ENCODE data around the gene TM7SF2.
"Not testable (repeated sequence)": the region's sequence is repeated elsewhere in the genome, so short reads cannot be mapped to it uniquely, and the experiment has no call there.

TM7SF2 gene

DNA sequence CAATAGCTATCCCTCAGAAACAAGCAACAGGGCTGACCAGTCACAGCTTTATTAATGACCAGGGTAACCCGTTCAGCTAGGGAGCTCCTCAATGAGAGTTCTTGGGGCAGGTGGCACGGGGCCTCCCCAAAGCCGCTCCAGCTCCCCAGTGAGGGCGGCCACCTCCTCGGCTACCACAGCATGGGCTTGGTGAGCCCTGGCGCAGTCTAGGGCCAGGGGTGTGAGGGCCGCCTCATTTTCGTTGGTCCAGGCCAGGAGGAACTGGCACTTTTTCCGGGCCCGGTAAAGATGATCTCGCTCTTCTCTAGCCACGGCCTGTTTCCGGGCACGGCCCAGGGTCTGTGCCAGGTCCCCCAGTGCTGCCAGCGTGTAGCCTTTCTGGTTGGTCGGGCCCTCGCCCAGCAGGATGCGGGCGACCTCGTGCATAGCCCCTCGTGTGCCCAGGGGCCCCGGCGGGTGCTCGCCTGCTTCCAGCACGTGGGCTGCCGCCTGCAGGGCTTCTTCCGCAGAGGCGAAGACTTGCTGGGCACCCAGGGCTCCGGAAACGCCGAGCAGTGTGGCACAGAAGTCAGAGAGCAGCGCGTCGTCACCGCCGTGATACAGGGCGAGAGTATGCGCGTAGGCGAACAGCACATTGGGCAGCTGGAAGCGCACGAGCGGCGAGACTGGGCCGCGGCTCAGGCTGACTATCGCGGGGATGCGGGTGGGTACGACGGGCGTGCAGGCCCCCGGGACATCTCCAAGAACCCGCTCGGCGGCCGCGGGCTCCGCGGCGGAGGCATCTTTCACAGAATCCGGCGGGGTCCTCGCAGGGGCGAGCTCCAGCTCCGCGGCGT lies 4.9 kb downstream of the TM7SF2 start:
- no peak for DNase-seq

DNA sequence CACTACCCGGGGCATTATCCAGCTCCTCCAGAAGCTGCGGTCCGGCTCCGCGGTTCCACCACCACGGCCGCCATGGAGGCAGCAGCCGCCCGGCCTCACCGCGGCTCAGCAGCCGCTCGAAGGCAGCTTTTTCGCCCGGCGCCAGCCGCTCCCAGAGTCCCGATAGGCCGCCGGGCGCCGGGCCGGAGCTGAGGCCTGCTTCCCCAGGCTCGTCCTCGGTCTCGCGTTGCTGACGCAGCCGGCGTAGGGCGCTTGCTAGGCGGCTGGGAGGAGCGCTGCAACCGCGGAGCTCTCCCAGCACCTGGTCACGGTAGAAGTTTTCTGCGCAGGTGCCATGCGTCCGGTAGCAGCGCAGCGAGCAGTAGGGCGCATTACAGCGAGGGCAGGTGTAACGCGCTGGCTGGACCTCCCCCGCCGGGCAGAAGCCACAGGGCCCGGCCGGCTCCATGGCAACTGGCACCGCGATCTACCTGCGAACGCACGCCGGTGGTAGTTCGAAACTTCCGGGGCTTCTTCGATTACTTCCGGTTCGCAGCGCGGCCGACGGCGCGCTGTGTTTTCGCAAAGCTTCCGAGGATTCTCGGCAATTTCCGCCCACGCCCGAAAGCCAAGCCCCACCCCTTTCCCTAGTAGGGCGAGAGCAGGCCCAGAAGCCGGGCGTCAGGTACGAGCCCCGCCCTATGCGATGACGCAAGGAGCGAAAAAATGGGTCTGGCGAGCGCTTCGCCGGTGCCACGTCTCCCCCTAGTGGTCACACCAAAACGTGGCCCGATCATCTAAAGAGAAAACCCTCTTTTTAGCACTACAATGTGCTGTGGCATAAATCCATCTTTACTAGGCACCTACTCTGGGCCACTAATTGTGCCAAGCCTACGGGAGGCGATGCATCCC lies 5.8 kb downstream of the TM7SF2 start, which contains the start of gene ZNHIT2:
Gene ZNHIT2 (minus strand): TSS at position 496 of the 891 bp plus-strand sequence. CDS start 48 bp downstream, at position 448.
- DNase-seq = peak; percentile 95 to 97

DNA sequence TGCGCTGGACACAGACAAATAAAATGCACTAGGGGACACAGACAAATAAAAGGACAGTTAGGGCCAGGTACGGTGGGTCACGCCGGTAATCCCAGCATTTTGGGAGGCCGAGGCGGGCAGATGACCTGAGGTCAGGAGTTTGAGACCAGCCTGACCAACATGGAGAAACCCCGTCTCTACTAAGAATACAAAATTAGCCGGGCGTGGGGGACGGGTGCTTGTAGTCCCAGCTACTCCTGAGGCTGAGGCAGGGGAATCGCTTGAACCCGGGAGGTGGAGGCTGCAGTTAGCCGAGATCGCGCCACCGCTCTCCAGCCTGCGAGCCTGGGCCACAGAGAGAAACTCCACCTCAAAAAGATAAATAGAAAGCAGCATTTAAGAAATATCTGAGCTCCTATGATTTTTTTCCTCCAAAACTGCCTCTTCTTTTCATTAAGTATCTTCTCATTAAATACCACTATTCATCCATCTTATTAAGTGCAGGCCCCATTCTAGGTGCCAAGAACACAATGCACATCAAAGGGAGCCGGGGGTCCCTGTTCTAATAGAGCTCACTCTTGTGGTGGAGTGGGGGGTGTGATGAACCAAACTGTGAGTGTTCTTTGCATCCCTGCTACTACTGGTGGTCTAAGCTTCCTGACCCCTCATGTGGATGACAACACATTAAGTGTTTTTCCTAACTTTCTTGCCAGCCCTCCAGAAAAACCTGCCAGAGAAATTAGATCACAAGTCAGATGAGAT lies 6.6 kb downstream of the TM7SF2 start:
- no peak for DNase-seq

DNA sequence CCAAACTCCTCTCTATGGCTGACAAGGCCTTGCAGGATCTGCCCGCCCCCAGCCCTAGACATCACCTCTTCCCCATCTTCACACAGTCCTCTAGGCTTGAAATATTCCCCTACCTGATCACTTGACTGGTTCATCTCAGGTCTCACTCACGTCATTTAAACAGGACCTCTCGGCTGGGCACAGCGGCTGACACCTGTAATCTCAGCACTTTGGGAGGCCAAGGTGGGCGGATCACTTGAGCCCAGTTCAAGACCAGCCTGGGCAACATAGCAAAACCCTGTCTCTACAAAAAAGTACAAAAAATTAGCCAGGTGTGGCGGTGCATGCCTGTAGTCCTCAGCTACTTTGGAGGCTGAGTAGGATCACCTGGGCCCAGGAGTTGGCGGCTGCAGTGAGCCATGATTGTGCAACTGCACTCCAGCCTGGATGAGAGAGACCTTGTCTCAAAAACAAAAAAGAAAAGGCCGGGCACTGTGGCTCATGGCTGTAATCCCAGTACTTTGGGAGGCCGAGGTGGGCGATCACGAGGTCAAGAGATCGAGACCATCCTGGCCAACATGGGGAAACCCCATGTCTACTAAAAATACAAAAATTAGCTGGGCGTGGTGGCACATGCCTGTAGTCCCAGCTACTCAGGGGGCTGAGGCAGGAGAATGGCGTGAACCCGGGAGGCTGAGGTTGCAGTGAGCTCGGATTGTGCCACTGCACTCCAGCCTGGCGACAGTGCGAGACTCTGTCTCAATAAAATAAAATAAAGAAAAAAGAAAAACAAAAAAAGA lies 7.4 kb downstream of the TM7SF2 start:
- DNase-seq = not testable (repeated sequence)

DNA sequence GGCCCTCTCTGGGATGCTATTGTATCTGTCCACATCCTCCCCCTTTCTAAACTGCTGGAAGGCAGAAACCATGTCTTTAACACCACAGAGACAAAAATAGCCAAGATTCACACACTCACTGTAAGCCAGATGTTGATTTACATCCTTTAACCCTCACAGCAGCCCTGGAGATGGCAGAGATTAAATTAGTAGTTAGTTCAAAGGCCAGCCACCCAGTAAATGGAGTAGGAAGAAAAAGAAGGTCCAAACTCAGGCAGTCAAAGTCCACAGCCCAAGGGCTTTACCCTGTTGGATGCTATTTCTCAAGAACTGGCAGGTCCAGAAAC lies 8.0 kb downstream of the TM7SF2 start:
- no peak for DNase-seq

DNA sequence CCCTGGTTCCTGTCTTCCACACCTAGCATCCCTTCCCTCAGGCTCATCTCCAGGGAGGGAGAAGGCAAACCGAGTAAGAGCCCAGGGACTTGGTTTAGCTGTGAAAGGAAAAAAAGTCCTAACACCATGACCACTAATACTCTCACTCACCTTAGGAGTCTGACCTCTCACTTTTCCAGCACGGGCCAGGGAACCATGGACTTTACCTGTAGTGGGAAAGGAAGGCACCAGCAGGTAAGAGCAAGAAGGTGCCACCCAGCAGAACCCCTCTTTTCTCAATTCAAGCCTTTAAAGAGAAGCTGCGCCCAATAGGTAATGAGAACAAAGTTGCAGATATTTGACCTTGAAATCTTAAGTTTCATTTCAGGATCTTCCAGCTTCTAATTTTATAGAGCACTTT lies 9.2 kb downstream of the TM7SF2 start:
- no peak for DNase-seq

DNA sequence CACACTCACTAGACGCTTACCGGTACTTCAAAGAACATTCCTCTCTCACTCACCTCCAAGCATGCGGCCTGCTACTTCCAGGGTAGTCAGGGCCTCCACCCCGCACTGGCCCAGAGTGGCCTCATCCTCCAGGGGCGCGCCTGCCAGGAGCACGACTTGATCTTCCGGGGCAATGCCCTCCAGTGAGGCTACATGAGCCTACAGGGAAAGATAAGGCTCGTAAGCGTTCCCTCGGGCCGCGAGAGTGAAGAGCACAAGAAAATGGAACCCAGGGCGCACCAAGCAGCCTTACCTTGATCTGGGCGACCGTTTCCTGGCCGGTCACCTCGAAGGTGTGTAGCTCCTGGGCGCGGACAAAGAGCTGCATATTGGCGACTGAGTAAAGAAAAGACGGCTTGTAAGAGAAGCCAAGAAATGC lies 9.8 kb downstream of the TM7SF2 start:
- DNase-seq = no peak

DNA sequence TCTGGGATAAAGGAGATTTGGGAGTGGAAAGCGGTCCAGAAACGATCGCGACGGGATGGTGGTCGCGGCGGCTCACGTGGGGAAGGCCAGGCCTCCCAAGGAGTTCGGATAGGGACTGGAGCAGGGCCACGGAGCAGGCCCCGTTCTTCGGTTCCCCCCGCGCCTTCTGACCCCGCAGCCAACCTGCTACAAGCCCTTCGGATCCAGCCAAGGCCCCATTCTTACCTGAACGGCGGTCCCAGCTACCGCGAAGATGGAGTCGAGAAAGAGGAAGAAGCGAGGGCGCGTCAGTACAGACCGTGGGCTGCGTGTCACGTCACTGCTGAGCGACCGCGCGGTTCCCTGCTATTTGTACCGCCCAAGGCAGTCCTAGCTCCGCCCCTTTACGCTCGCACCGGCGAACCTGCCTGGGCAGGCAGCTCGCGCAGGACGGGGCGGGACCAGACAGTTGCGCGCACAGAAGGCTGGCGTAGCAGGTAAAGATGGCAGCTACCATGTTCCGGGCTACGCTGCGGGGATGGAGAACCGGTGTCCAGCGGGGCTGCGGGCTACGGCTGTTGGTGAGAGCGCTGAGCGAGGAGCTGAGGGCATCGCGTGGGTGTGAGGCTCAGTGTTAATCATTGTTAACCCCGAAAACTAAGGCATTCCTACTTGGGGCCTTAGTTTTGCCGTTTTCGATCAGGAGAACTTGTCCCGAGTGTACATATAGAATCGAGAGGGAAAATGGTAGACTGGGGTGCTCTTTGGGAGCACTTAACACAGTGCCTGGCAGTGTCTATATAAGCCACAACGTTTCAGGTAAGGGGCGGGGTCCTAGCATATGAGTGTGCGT lies 10.4 kb downstream of the TM7SF2 start, which contains the start of the genes FAU and MRPL49:
Gene FAU (minus strand): TSS at position 270 of the 832 bp plus-strand sequence. CDS start 321 bp downstream, outside the sequence.
Gene MRPL49 (plus strand): TSS at position 457 of the 832 bp plus-strand sequence. CDS start 26 bp downstream, at position 483.
- DNase-seq = peak; percentile 86 to 96

DNA sequence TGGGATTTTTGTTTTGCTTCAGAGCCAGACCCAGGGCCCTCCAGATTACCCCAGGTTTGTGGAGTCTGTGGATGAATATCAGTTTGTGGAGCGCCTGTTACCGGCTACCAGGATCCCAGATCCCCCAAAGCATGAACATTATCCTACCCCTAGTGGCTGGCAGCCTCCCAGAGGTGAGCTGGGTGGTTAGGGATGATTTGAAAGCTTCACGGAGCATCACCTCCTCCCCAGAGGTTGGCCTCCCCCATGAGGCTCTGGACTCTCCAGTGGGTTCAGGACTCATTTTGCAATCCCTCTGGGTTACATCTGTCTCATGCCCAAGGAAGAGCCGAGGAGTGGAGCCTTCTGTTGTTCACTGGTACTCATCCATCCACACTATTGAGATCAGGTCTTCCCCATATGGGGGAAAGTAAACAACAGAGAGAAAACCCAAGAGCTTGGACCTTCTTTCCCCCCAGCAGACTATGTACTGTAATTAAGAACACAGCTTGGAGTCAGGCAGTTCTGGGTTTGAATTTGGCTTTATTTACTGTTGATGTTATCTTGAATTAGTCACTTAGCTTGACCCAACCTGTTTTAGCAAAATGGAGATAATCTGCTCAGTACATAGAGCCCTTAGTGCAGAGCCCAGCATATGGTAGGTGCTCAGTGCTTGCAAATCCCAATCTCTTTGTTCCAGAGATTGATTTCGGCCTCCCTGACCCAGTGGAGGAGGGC lies 13.0 kb downstream of the TM7SF2 start:
- DNase-seq = no peak

DNA sequence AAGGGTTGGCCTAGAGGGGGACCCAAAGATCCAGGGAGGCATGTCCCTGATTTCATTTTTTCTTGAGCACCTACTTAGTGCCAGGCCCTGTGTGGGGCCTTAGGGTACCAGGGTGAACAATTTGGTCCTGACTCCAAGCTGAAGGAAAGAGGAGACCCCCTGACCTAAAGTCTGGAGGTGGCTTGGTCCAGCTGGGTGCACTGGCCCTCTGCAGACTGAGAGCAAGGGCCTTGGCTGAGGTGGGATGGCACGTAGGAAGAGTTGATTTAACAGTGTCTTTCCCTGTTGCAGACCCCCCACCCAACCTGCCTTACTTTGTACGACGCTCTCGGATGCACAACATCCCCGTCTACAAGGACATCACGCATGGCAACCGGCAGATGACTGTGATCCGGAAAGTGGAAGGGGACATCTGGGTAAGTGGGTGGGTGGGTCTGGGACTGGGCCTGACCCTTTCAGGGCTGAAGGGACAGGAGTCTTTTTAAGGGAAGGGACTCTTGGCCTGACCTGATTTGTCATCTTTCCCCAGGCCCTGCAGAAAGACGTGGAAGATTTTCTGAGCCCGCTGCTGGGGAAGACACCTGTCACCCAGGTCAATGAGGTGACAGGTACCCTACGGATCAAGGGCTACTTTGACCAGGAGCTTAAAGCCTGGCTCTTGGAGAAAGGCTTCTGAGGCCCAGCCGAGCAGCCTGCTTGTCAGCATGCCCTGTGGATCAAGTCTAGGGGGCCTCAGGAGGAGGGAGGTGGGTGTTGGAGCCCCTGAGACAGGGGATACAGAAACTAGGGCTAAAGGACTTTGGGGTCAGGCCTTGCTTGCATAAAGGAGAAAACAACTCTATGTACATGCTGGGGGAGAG lies 13.8 kb downstream of the TM7SF2 start:
- DNase-seq = no peak

DNA sequence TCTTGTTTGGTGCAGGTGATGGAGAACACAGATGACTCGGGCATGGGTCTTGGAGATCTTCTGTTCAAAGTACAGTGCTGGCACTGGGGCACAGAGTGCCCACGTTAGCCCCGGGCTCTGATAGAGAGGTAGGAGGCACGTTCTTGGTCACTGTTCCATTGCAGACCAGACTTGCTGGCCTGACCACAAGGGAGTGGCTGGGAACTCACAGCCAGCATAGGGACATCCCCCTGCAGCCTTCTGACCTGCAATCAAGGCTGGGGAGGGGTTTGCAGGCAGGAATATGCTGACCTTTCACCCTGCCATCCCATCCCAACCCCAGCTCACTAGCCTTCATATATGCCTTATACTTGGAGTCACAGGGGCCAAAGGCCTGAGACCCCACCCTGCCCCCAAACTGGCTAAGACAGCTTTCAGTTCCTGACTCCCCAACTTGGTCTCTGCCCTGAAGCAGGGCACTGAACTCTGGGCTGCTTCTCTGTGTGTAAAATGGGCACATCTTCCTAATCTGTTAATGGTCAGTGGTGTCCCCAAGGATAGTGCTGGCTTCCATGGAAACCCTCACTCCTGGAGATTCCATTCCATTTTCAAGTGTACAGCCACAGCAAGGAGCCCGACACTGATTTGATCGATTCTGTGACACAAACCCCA lies 15.1 kb downstream of the TM7SF2 start:
- DNase-seq = no peak

DNA sequence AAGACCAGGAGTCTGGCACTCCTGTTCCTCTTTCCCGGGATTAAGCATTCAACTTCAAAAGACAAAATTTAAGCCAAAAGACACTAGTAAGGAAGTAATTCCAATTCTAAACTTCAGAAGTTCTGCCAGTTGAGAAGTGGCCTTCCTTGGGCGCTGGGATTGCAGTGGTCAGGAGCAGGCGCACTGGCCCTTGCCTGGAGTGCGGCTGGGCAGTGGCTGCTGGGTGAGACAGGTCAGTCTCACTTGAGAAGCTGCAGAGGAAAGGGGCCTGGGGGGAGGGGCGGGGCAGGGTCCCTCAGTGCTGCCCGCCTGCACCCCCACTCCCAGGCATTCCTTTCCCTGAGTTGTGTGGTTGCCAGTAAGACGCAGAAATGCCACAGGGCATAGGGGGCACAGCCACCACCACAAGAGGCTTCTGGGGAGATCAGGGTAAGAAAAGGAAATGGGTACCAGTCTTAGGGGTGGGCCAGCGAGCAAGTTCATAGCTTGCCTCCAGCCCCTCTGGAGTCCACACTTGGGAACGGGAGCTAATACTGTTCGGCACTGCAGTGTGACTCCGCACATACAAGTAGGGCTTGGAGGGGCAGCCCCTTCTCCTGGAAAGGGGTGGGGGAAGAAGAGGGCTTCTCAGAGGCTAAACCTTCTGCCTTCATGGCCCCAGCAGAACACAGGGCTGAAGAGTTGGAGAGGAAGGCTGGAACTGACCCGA lies 16.0 kb downstream of the TM7SF2 start:
- no peak for DNase-seq

DNA sequence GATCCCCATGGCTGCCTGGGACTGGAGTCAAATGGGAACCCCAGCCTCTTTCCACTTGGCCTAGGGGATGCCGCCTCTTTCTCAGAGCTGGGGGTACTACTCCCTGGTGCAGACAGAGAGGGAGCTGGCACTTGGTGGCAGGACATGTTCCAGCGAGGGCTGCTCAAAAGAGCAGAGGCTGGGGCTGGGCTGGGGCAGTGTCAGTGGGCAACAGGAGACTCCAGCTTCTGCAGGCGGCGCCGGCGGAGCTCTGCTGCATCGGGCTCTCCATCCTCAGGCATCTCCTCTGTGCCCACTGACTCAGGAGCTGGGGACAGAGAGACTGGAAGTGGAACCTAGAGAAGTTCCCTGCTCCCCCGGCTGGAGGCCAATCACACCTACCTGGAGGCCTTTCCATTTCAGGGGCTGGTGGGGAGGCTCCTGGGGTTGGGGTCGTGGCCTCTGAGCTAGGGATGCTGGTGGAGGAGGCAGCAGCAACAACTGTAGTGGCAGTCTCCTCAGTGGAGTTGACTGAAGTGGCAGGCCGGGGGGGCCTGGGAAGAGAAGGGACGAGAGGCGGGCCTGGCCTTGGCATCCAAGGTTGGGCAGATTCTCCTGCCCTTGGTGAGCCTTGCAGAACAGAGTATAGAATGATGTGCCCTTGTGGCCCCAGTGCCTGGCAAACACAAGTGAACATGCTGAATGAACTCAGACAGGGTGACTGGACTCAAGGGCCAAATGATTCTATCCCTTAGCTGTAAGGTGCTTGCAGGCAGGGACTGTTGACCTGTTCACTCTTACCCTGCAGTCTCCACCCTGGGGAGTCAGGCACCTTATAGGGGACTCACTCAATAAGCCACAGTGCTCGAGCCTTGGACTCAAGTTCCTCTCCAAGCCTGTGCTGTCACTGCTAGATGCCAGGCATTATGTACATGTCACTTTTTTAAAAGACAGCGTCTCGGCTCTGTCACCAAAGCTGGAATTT lies 16.8 kb downstream of the TM7SF2 start:
- no peak for DNase-seq

DNA sequence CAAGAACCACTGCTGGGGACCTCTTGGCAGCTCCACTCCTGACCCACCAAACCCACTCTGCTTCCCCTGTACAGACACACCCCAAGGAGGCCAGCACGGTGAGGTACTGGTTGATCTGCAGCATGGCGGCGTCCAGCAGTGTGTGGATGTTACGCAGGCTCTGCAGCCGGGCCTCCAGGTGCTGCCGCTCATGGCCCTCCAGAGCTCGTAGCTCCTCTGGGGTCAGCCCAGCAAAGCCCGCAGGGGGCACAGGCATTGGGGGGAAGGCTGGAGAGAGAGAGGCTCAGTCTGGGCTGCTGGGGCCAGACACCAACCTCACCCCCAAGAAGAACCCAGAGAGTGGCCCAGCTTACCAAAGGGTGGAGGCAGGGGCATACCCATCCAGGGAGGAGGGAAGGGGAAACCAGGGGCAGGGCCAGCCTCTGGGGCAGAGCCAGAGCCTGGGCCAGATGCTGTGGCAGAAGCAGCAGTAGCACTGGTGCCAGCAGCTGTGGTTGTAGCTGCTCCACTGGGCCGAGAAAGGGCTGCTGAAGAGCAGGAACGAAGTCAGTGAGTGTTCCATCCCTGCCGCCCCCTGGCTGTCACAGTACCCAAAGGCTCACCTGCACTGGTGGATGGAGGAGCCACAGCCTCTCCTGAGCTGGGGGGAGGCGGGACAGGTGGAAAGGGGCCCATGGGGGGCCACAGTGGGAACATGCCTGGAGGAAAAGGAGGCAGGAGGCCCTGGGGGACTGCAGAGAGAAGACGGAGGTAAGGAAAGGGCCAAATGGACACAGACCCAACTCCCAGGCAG lies 18.2 kb downstream of the TM7SF2 start:
- no peak for DNase-seq

DNA sequence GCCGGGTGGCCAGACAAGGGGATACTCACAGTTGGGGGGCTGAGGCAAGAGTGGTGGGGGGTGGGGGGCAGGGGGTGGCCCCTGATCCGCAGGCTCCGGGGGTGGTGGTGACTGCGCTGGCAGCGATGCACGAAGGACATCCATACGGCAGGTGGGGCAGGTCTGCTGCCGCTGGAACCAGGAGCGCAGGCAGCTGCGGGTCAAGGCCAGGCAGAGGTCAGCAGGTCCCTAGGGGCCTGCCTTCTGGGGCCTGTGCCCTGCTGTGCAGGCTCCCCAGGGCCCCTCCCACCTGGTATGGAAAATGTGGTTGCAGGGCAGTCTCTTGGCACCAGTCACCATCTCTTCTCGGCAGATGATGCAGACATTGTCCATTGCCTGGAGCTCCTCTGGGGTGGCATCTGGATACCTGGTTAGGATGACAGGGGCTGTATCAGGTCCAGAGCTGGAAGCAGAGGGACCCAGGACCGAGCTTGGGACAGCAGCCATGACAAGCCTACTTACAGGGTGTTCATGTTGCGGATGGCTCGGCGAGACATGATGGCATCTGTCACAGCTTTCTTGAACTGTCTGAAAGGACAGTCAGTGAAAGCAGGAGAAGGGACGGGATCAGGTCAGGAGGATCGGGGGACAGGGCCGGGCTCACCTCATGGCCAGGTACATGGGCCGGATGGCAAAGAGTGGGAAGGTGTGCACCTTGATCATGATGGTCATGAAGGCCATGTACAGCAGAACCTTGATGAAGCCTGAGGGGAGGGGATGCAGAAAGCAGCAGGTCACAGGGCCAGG lies 19.2 kb downstream of the TM7SF2 start:
- no peak for DNase-seq

All from SW 1271 (cell line).